H1 (cell line): Measurements from ENCODE around the gene U2SURP. TPM values are rescaled to one million over a fixed set of nuclear protein-coding genes. Genes with fewer than 3 reads are reported as not detected.
A peak's percentile ranks its signal among the peaks of the same experiment; 100 is the strongest.

Source experiments
- CTCF ChIA-PET: fragments of 300-600 bp; sonication (Branson Sonifier 250); formaldehyde crosslinking; loops from one replicate; lab custom pipeline; 2021; ENCODE audit not compliant: partially characterized antibody; lab: Charles Lee
- POLR2A ChIA-PET: fragments of 300-600 bp; sonication (Branson Sonifier 250); formaldehyde crosslinking; loops from one replicate; lab custom pipeline; 2021; ENCODE audit warnings: inconsistent platforms; ENCODE audit not compliant: partially characterized antibody; lab: Charles Lee
- DNase-seq, 2 experiments: peaks; one replicate each; pipeline versions ENCODE4 v3.0.0 to v3.0.0-alpha.2; 2010 to 2022; ENCODE audit warnings: low spot score in 2 of 2, low read depth in 1 of 2, mixed read lengths in 1 of 2
- FAIRE-seq: peaks from 2 replicates; lab custom pipeline; 2011; peaks lifted over from hg19 to GRCh38; lab: Jason Lieb, UNC
- H2AFZ ChIP-seq: 2 replicates; pipeline ENCODE4 v1.8.1; 2012; ENCODE audit warnings: low read length, inconsistent platforms
- H2AK5ac ChIP-seq: 2 replicates; pipeline ENCODE4 v1.6.1; 2013; ENCODE audit warnings: low read depth, low read length
- H2BK120ac ChIP-seq: replicated peaks from 2 replicates; pipeline ENCODE3; 2013; ENCODE audit warnings: low read depth, low read length, inconsistent platforms
- H2BK12ac ChIP-seq: 2 replicates; pipeline ENCODE4 v1.6.1; 2013; ENCODE audit warnings: low read depth, low read length
- H2BK15ac ChIP-seq: 2 replicates; pipeline ENCODE4 v1.6.1; 2013; ENCODE audit warnings: low read length
- H2BK20ac ChIP-seq: 2 replicates; pipeline ENCODE4 v1.6.1; 2013; ENCODE audit warnings: low read length
- H2BK5ac ChIP-seq: 2 replicates; pipeline ENCODE4 v1.6.1; 2013; ENCODE audit warnings: low read depth, low read length
- H3K14ac ChIP-seq: 2 replicates; pipeline ENCODE4 v1.6.1; 2013; ENCODE audit warnings: inconsistent platforms; ENCODE audit not compliant: insufficient read length
- H3K18ac ChIP-seq: 2 replicates; pipeline ENCODE4 v1.6.1; 2013; ENCODE audit warnings: low read length; ENCODE audit errors: extremely low read depth
- H3K23ac ChIP-seq: 2 replicates; pipeline ENCODE4 v1.6.1; 2013; ENCODE audit warnings: inconsistent platforms; ENCODE audit not compliant: insufficient read length
- H3K23me2 ChIP-seq: 2 replicates; pipeline ENCODE4 v1.6.1; 2013; ENCODE audit warnings: low read depth, low read length
- H3K27ac ChIP-seq: 2 replicates; pipeline ENCODE4 v1.6.1; 2011; ENCODE audit warnings: low read depth, low read length, inconsistent platforms
- H3K27me3 ChIP-seq, 4 experiments: replicated peaks in 1 of 4; 1 replicate in 1 of 4; 2 replicates in 3 of 4; pipeline versions ENCODE4 v1.6.1 to v1.8.1; 2011 to 2013; ENCODE audit warnings: low read length in 3 of 4, mild to moderate bottlenecking in 3 of 4, inconsistent platforms in 2 of 4, mixed read lengths in 2 of 4, moderate library complexity in 1 of 4; ENCODE audit not compliant: control insufficient read depth in 3 of 4, insufficient read depth in 3 of 4; ENCODE audit errors: extremely low read depth in 1 of 4
- H3K36me3 ChIP-seq, 4 experiments: 2 replicates each; pipeline versions ENCODE4 v1.6.1 to v1.8.1; 2011 to 2013; ENCODE audit warnings: mild to moderate bottlenecking in 4 of 4, low read length in 3 of 4, moderate library complexity in 2 of 4, control low read depth in 1 of 4, inconsistent platforms in 1 of 4; ENCODE audit not compliant: insufficient read depth in 4 of 4, control insufficient read depth in 2 of 4
- H3K4ac ChIP-seq: replicated peaks from 2 replicates; pipeline ENCODE3; 2013; ENCODE audit warnings: low read length, low read depth, mixed read lengths, inconsistent platforms; ENCODE audit not compliant: insufficient read length
- H3K4me1 ChIP-seq, 4 experiments: replicated peaks in 1 of 4; 1 replicate in 1 of 4; 2 replicates in 3 of 4; pipeline versions ENCODE4 v1.6.1 to v1.8.1; 2011 to 2013; ENCODE audit warnings: low read length in 3 of 4, inconsistent platforms in 2 of 4, mixed read lengths in 1 of 4; ENCODE audit not compliant: insufficient read depth in 4 of 4, control insufficient read depth in 3 of 4
- H3K4me2 ChIP-seq, 2 experiments: 2 replicates each; pipeline versions ENCODE4 v1.6.1 to v1.8.1; 2011 to 2013; ENCODE audit warnings: low read depth in 2 of 2, low read length in 2 of 2, control low read depth in 1 of 2, inconsistent platforms in 1 of 2, mild to moderate bottlenecking in 1 of 2; ENCODE audit not compliant: insufficient read depth in 1 of 2
- H3K4me3 ChIP-seq, 4 experiments: fragments of 200-600, 300-600 bp in 1 of 4; sonication (generic), shearing (Covaris generic), sonication (Bioruptor Twin) in 1 of 4; 2 replicates each; pipeline versions ENCODE4 v1.5.1 to v1.8.1; 2011 to 2016; ENCODE audit warnings: low read length in 4 of 4, low read depth in 3 of 4, control low read depth in 2 of 4, inconsistent platforms in 2 of 4, mild to moderate bottlenecking in 2 of 4, mixed read lengths in 1 of 4, moderate library complexity in 1 of 4; ENCODE audit not compliant: insufficient read depth in 2 of 4; ENCODE audit errors: extremely low read depth in 1 of 4
- H3K56ac ChIP-seq: replicated peaks from 2 replicates; pipeline ENCODE3; 2013; ENCODE audit warnings: low read depth, mild to moderate bottlenecking, mixed read lengths, low read length, inconsistent platforms; ENCODE audit not compliant: insufficient read length
- H3K79me1 ChIP-seq: 2 replicates; pipeline ENCODE4 v1.6.1; 2013; ENCODE audit warnings: low read depth, low read length, control low read depth
- H3K79me2 ChIP-seq, 2 experiments: 2 replicates each; pipeline versions ENCODE4 v1.6.1 to v1.8.1; 2012 to 2013; ENCODE audit warnings: low read length in 2 of 2, mild to moderate bottlenecking in 2 of 2, inconsistent platforms in 1 of 2; ENCODE audit not compliant: insufficient read depth in 2 of 2, control insufficient read depth in 1 of 2
- H3K9ac ChIP-seq, 4 experiments: replicated peaks in 1 of 4; 1 replicate in 1 of 4; 2 replicates in 3 of 4; pipeline versions ENCODE4 v1.6.1 to v1.8.1; 2011 to 2013; ENCODE audit warnings: low read depth in 3 of 4, low read length in 3 of 4, control low read depth in 2 of 4, mild to moderate bottlenecking in 2 of 4, moderate library complexity in 2 of 4, inconsistent platforms in 1 of 4; ENCODE audit errors: extremely low read depth in 1 of 4
- H3K9me3 ChIP-seq, 2 experiments: 2 replicates each; pipeline versions ENCODE4 v1.6.1 to v1.8.1; 2012 to 2013; ENCODE audit warnings: mild to moderate bottlenecking in 2 of 2, moderate library complexity in 2 of 2, control low read depth in 1 of 2, inconsistent platforms in 1 of 2, low read depth in 1 of 2, low read length in 1 of 2, mixed read lengths in 1 of 2; ENCODE audit not compliant: insufficient read depth in 2 of 2
- H4K20me1 ChIP-seq, 2 experiments: replicated peaks in 1 of 2; 2 replicates each; pipeline versions ENCODE3 to v1.8.1; 2011 to 2013; ENCODE audit warnings: inconsistent platforms in 2 of 2, low read length in 2 of 2, mild to moderate bottlenecking in 1 of 2; ENCODE audit not compliant: insufficient read depth in 2 of 2, control insufficient read depth in 1 of 2
- H4K5ac ChIP-seq: 2 replicates; pipeline ENCODE4 v1.6.1; 2013; ENCODE audit warnings: low read length, low read depth, mixed read lengths, inconsistent platforms; ENCODE audit not compliant: insufficient read length
- H4K8ac ChIP-seq: 2 replicates; pipeline ENCODE4 v1.8.0; 2013; ENCODE audit warnings: mild to moderate bottlenecking, moderate library complexity, low read length, inconsistent platforms; ENCODE audit not compliant: insufficient read depth; ENCODE audit errors: extremely low read depth
- H4K91ac ChIP-seq: replicated peaks from 2 replicates; pipeline ENCODE3; 2013; ENCODE audit warnings: low read length, mixed read lengths, inconsistent platforms; ENCODE audit not compliant: insufficient read length
- CEBPB ChIP-seq: IDR thresholded peaks from 2 replicates; pipeline ENCODE4 v1.6.1; 2012; ENCODE audit warnings: low read depth, low read length
- WGBS, 2 experiments: shearing (Covaris generic) in 1 of 2; methylation state at CpG; one replicate each; pipeline versions ENCODE4 v1.1.6 to v1.1.7; 2013 to 2015; ENCODE audit warnings: low lambda C conversion rate in 2 of 2, mixed read lengths in 2 of 2, inconsistent platforms in 1 of 2, low coverage in 1 of 2, missing lambda C conversion rate in 1 of 2; ENCODE audit not compliant: insufficient replicate concordance in 2 of 2, insufficient coverage in 1 of 2, insufficient read length in 1 of 2; ENCODE audit errors: extremely low coverage in 1 of 2, missing lambda C conversion rate in 1 of 2; 5-methylcytosine and 5-hydroxymethylcytosine counted together
- polyA plus RNA-seq, 7 experiments: library from polyadenylated mRNA; depleted of rRNA in 3 of 7; stranded (reverse) in 5 of 7; unstranded in 2 of 7; fragments of >200 nt in 5 of 7; fragments of 200-250 nt in 2 of 7; gene quantifications; 1 replicate in 5 of 7; 2 replicates in 1 of 7; 4 replicates in 1 of 7; pipeline versions ENCODE4 v1.2.1 to v1.2.3, GENCODE V29; 2011 to 2013; ENCODE audit warnings: missing spikeins in 2 of 7, mixed read lengths in 2 of 7
- total RNA-seq: library from RNA; stranded (reverse); fragmentation: NEBNext Ultra II Directional; extraction: Animal tissue kit (Norgen Biotek cat#: 25700); gene quantifications from 2 replicates; pipeline ENCODE4 v1.2.1, GENCODE V29; 2021

The U2SURP gene
- total and polyA plus RNA-seq, 2 of the 8 experiments (the other 6 are each of a cell fraction or from before 2014, with no cell fraction given), result 22.2 to 167 TPM

GRCh38 chr3:143000528-143000927, 842 bp upstream of the U2SURP start:
- POLR2A ChIA-PET, result interaction anchor here (0.6 to 3.2 kb wide), 15 partner anchors 10 to 971 kb away, joined by 3 to 25 read pairs (median 5); partner anchors contain the start of genes DIPK2A and PAQR9
- no peak overlapping the region for H3K56ac ChIP-seq
- peak overlapping the region; percentile 89; the same call in 1 of the 2 replicates for H3K27ac ChIP-seq
- no peaks in the 10 kb centered on the region for H3K9me3 ChIP-seq
- H4K91ac ChIP-seq, result no peak overlapping the region
- H3K14ac ChIP-seq, result no peak overlapping the region
- H4K20me1 ChIP-seq, result peaks cover 0 to 2% of the 10 kb centered on the region in 2 experiments
- WGBS, 2 experiments, result 25% methylated on average over 10 of the region's 10 CpGs; no CpG with 5 or more reads in 1 of the 2 experiments
- FAIRE-seq (no peak), DNase-seq (no peak)
- no peaks in the 10 kb centered on the region; the same call in 1 of the 2 replicates for H3K79me1 ChIP-seq
- H2BK12ac ChIP-seq, result no peak overlapping the region
- no peak overlapping the region for H2BK20ac ChIP-seq
- H4K5ac ChIP-seq, result no peak overlapping the region
- 0 out of 2 replicates have a peak overlapping the region, but pooled peaks have one; percentile 52 for H2BK5ac ChIP-seq
- H3K9ac ChIP-seq, result peak overlapping the region; percentile 35 to 98 (median 94)
- H4K8ac ChIP-seq, result no peak overlapping the region
- H2AK5ac ChIP-seq, result 0 out of 2 replicates have a peak overlapping the region, but pooled peaks have one; percentile 24
- no peak overlapping the region for H2BK15ac ChIP-seq
- H3K27me3 ChIP-seq, result no peaks in the 10 kb centered on the region
- no peak overlapping the region for H3K18ac ChIP-seq
- peaks cover 0 to 4% (median 2%) of the 10 kb centered on the region in 4 experiments; a peak in 2 of 7 replicates for H3K4me1 ChIP-seq
- peak overlapping the region; percentile 78 to 85 for H3K4me2 ChIP-seq
- TF ChIP-seq CEBPB, result no peak
- CTCF ChIA-PET, result interaction anchor here (0.8 to 2.6 kb wide), 4 partner anchors 19 to 175 kb away, joined by 3 to 8 read pairs (median 5); no protein-coding TSS in a partner anchor
- peak overlapping the region; percentile 81 to 99 (median 90) for H3K4me3 ChIP-seq
- H3K23me2 ChIP-seq, result peaks cover 7% of the 10 kb centered on the region; the same call in 1 of the 2 replicates
- no peaks in the 10 kb centered on the region for H3K36me3 ChIP-seq
- H3K79me2 ChIP-seq, result peaks cover 30 to 45% of the 10 kb centered on the region in 2 experiments
- H3K4ac ChIP-seq, result no peak overlapping the region
- no peak overlapping the region for H2BK120ac ChIP-seq
- no peak overlapping the region for H3K23ac ChIP-seq
- H2AFZ ChIP-seq, result no peak overlapping the region
